HG03103 (cell line): Measurements from ENCODE around the gene NEURL1B.
"Not testable (repeated sequence)": the region's sequence is repeated elsewhere in the genome, so short reads cannot be mapped to it uniquely, and the experiment has no call there.

Source experiments
- ATAC-seq: cut with Tn5 transposase; IDR thresholded peaks from one replicate; pipeline ENCODE4 v1.9.1; 2021; ENCODE audit warnings: low read depth; ENCODE audit not compliant: unreplicated experiment

The NEURL1B gene

GRCh38 chr5:172640822-172641358 lies at the start of gene NEURL1B:
TSS of gene NEURL1B (plus strand) at chr5:172641263. CDS start at chr5:172641407, 144 bp downstream.
- peak; percentile 60 for ATAC-seq

GRCh38 chr5:172591636-172592035 lies 49.4 kb upstream of the NEURL1B start:
- ATAC-seq = no peak

GRCh38 chr5:172592881-172593280 lies 48.2 kb upstream of the NEURL1B start:
- no peak for ATAC-seq

- ATAC-seq = no peak
These were observed 47.8 kb upstream of the NEURL1B start for GRCh38 chr5:172593306-172593705.

- ATAC-seq = no peak
These were observed 47.3 kb upstream of the NEURL1B start for GRCh38 chr5:172593721-172594235.

- ATAC-seq = no peak
These were observed 46.6 kb upstream of the NEURL1B start for GRCh38 chr5:172594431-172594830.

- ATAC-seq = no peak
These were observed 46.1 kb upstream of the NEURL1B start for GRCh38 chr5:172594867-172595466.

- no peak for ATAC-seq
These were observed 45.2 kb upstream of the NEURL1B start for GRCh38 chr5:172595596-172596455.

- ATAC-seq = no peak
These were observed 44.3 kb upstream of the NEURL1B start for GRCh38 chr5:172596638-172597231.

- ATAC-seq = no peak
These were observed 43.3 kb upstream of the NEURL1B start for GRCh38 chr5:172597755-172598155.

- no peak for ATAC-seq
These were observed 42.5 kb upstream of the NEURL1B start for GRCh38 chr5:172598251-172599203.

GRCh38 chr5:172599204-172599567 lies 41.9 kb upstream of the NEURL1B start:
- ATAC-seq = no peak

GRCh38 chr5:172600571-172600970 lies 40.5 kb upstream of the NEURL1B start:
- ATAC-seq = no peak

- ATAC-seq = not testable (repeated sequence)
These were observed 39.5 kb upstream of the NEURL1B start for GRCh38 chr5:172601576-172601975.

GRCh38 chr5:172602783-172603231 lies 38.3 kb upstream of the NEURL1B start:
- ATAC-seq = no peak

GRCh38 chr5:172603251-172603806 lies 37.7 kb upstream of the NEURL1B start:
- no peak for ATAC-seq

GRCh38 chr5:172605466-172605865 lies 35.6 kb upstream of the NEURL1B start:
- no peak for ATAC-seq

- ATAC-seq = no peak
These were observed 34.8 kb upstream of the NEURL1B start for GRCh38 chr5:172606156-172606785.

GRCh38 chr5:172607213-172607793 lies 33.8 kb upstream of the NEURL1B start:
- ATAC-seq = no peak
